Natural killer cell (primary cell): ENCODE results near the gene CD200R1L. TPM values are rescaled to one million over a fixed set of nuclear protein-coding genes. Genes with fewer than 3 reads are reported as not detected.

Source experiments
- ATAC-seq, 3 donors: fragments of 150-1000 bp in 2 of 3; fragments of 200-7000 bp in 1 of 3; cut with Tn5 transposase; 1 replicate in 1 of 3; 2 replicates in 2 of 3; pipeline ENCODE4 v1.10.0; 2021; ENCODE audit warnings: mild to moderate bottlenecking in 2 of 3, moderate library complexity in 2 of 3
- DNase-seq, 2 donors: peaks; one replicate each; pipeline versions ENCODE4 v3.0.0 to v3.0.0-alpha.2; 2013 to 2021; ENCODE audit warnings: mixed read lengths in 1 of 2
- H3K27ac ChIP-seq: one replicate; pipeline ENCODE4 v1.5.1; 2013; ENCODE audit warnings: mild to moderate bottlenecking, low read length
- H3K27me3 ChIP-seq: one replicate; pipeline ENCODE4 v1.6.1; 2013; ENCODE audit warnings: low read length; ENCODE audit not compliant: control insufficient read depth, insufficient read depth
- H3K36me3 ChIP-seq: one replicate; pipeline ENCODE4 v1.6.1; 2013; ENCODE audit warnings: low read length; ENCODE audit not compliant: control insufficient read depth, insufficient read depth
- H3K4me1 ChIP-seq: one replicate; pipeline ENCODE4 v1.6.1; 2013; ENCODE audit warnings: low read length; ENCODE audit not compliant: control insufficient read depth, insufficient read depth
- H3K4me3 ChIP-seq: one replicate; pipeline ENCODE4 v1.5.1; 2013; ENCODE audit warnings: low read length
- H3K9me3 ChIP-seq: one replicate; pipeline ENCODE4 v1.6.1; 2013; ENCODE audit warnings: low read length; ENCODE audit not compliant: control insufficient read depth, insufficient read depth
- H3K27ac Mint-ChIP-seq, 2 donors: one replicate each; pipeline ENCODE4 v1.8.0; 2022; ENCODE audit warnings: mild to moderate bottlenecking in 2 of 2, mixed read lengths in 2 of 2, moderate library complexity in 1 of 2
- H3K27me3 Mint-ChIP-seq, 2 donors: one replicate each; pipeline ENCODE4 v1.8.0; 2022; ENCODE audit warnings: low read depth in 2 of 2, mixed read lengths in 2 of 2
- H3K36me3 Mint-ChIP-seq: one replicate; pipeline ENCODE4 v1.8.0; 2022; ENCODE audit warnings: mixed read lengths
- H3K4me1 Mint-ChIP-seq, 2 donors: one replicate each; pipeline ENCODE4 v1.8.0; 2022; ENCODE audit warnings: mixed read lengths in 2 of 2
- H3K4me3 Mint-ChIP-seq: one replicate; pipeline ENCODE4 v1.8.0; 2022; ENCODE audit warnings: mild to moderate bottlenecking, moderate library complexity, mixed read lengths
- H3K9me3 Mint-ChIP-seq, 2 donors: one replicate each; pipeline ENCODE4 v1.8.0; 2022; ENCODE audit warnings: mixed read lengths in 2 of 2
- WGBS: methylation state at CpG from one replicate; pipeline ENCODE4 v1.1.7; 2013; ENCODE audit warnings: missing lambda C conversion rate; ENCODE audit not compliant: insufficient coverage; 5-methylcytosine and 5-hydroxymethylcytosine counted together
- intact Hi-C: fragments of 100-400 bp; cut with micrococcal nuclease; formaldehyde crosslinking; loops from one replicate; pipeline ENCODE4 v1.14.2; 2022
- total RNA-seq, 4 donors: library from RNA; stranded (reverse); fragments of 120-200 nt in 1 of 4; gene quantifications; one replicate each; pipeline versions ENCODE4 v1.2.3 to v1.2.4, GENCODE V29; 2013 to 2022
- TF ChIP-seq, protein P1 (sequence below): fragments of 200-600 bp; IDR thresholded peaks from one replicate; pipeline ENCODE4 v1.8.0; 2022; ENCODE audit warnings: antibody characterized with exemption

Gene CD200R1L
- total RNA-seq, 3 donors from 2014 or later (not counting 1 experiment from before 2014, with no cell fraction given) = 1.3 TPM; not detected in 2

- peaks cover 36% of the 10 kb centered on the region for H3K4me1 ChIP-seq
- DNase-seq (peak in 1 of 2 donors; percentile 56), ATAC-seq (peak; percentile 53 to 74 (median 65))
- WGBS = 13% methylated on average over 6 of the region's 6 CpGs
- no peaks in the 10 kb centered on the region for H3K36me3 ChIP-seq
- Mint-ChIP-seq H3K36me3 (no peaks in the 10 kb centered on the region), H3K9me3 (no peaks in the 10 kb centered on the region), H3K4me3 (peak overlapping the region; percentile 41), H3K27ac (peak overlapping the region; percentile 50 to 61), H3K4me1 (peaks cover 16 to 22% of the 10 kb centered on the region in 2 donors), H3K27me3 (no peaks in the 10 kb centered on the region)
- no peak overlapping the region for H3K4me3 ChIP-seq
- H3K9me3 ChIP-seq = no peaks in the 10 kb centered on the region
- H3K27ac ChIP-seq = peak overlapping the region; percentile 25
- intact Hi-C loops = no loop called here
- no peaks in the 10 kb centered on the region for H3K27me3 ChIP-seq
- TF ChIP-seq, protein P1, sequence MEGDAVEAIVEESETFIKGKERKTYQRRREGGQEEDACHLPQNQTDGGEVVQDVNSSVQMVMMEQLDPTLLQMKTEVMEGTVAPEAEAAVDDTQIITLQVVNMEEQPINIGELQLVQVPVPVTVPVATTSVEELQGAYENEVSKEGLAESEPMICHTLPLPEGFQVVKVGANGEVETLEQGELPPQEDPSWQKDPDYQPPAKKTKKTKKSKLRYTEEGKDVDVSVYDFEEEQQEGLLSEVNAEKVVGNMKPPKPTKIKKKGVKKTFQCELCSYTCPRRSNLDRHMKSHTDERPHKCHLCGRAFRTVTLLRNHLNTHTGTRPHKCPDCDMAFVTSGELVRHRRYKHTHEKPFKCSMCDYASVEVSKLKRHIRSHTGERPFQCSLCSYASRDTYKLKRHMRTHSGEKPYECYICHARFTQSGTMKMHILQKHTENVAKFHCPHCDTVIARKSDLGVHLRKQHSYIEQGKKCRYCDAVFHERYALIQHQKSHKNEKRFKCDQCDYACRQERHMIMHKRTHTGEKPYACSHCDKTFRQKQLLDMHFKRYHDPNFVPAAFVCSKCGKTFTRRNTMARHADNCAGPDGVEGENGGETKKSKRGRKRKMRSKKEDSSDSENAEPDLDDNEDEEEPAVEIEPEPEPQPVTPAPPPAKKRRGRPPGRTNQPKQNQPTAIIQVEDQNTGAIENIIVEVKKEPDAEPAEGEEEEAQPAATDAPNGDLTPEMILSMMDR = no peak
Observed at GRCh38 chr3:112773864-112774263, 72.8 kb downstream of the CD200R1L start.

DNA sequence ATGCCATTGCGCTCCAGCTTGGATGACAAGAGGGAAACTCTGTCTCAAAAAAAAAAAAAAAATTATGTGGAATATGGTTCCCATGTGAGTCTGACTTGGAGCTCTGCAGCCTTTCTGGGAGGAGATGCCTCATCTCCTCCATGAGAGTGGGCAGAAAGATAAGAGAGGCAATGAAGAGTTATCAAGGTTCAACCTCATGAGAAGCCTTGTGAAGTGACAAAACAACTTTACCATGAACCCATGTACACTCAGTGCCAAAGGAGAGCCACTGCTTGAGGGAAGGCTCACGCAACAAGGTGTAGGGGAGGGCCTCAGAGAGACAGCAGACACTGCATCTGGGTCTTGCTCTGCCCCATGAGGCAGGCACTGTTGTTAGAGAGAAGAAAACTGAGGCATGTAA is 75.7 kb downstream of the CD200R1L start:
- Mint-ChIP-seq H3K4me3 (no peak overlapping the region), H3K36me3 (no peaks in the 10 kb centered on the region), H3K9me3 (no peaks in the 10 kb centered on the region), H3K4me1 (peaks cover 19% of the 10 kb centered on the region in 2 donors), H3K27ac (no peak overlapping the region), H3K27me3 (peaks cover 0 to 4% of the 10 kb centered on the region in 2 donors)
- H3K4me3 ChIP-seq = no peak overlapping the region
- WGBS = 100% methylated on average over 2 of the region's 2 CpGs
- ATAC-seq (no peak), DNase-seq (no peak)
- TF ChIP-seq, protein P1 = no peak
- H3K4me1 ChIP-seq = peaks cover 36% of the 10 kb centered on the region
- no peaks in the 10 kb centered on the region for H3K9me3 ChIP-seq
- no peaks in the 10 kb centered on the region for H3K27me3 ChIP-seq
- no peak overlapping the region for H3K27ac ChIP-seq
- intact Hi-C loops = no loop called here
- no peaks in the 10 kb centered on the region for H3K36me3 ChIP-seq

DNA sequence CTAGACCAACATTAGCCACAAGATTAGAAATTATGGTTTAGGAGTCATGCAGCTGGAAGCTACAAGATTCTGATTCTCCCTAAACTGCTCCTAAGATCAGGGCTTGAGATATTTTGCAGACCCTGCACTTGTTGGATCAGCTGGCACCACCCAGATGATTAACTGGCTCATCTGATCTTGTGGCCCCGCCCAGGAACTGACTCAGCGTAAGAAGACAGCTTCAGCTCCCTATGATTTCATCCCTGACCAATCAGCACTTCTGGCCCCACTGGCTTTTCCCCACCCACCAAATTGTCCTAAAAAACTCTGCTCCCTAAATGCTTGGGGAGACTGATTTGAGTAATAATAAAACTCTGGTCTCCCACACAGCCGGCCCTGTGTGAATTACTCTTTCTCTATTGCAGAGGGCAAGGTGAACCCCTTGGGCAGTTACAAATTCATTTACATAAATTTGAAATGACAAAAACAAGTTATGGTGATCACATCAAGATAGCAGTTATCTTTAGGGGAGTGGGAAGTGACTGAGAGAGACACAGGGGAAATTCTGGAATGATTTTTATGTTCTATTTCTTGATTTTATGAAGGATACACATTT is 76.5 kb downstream of the CD200R1L start:
- no peak overlapping the region for H3K4me3 ChIP-seq
- Mint-ChIP-seq H3K36me3 (no peaks in the 10 kb centered on the region), H3K4me3 (no peak overlapping the region), H3K27me3 (peaks cover 0 to 4% of the 10 kb centered on the region in 2 donors), H3K27ac (no peak overlapping the region), H3K4me1 (peaks cover 15 to 16% of the 10 kb centered on the region in 2 donors), H3K9me3 (no peaks in the 10 kb centered on the region)
- peaks cover 28% of the 10 kb centered on the region for H3K4me1 ChIP-seq
- WGBS = 82% methylated on average over 3 of the region's 3 CpGs
- TF ChIP-seq, protein P1 = no peak
- no peaks in the 10 kb centered on the region for H3K27me3 ChIP-seq
- ATAC-seq = no peak
- H3K9me3 ChIP-seq = no peaks in the 10 kb centered on the region
- no peak overlapping the region for H3K27ac ChIP-seq
- no peaks in the 10 kb centered on the region for H3K36me3 ChIP-seq
- intact Hi-C loops = no loop called here
- no peak for DNase-seq
